Thyroid gland (tissue), 4 donors: ENCODE results near the gene RBMX2. TPM values are rescaled to one million over a fixed set of nuclear protein-coding genes. Genes with fewer than 3 reads are reported as not detected.

ENCODE experiments used
- DNase-seq, 2 donors: peaks; one replicate each; pipeline ENCODE4 v3.0.0-alpha.2; 2019
- H3K27ac ChIP-seq, 3 donors: fragments of 200-600 bp; sonication (generic); 1 replicate in 2 of 3; 2 replicates in 1 of 3; pipeline ENCODE4 v1.5.1; 2016 to 2019; ENCODE audit warnings: mild to moderate bottlenecking in 1 of 3, moderate library complexity in 1 of 3
- H3K27me3 ChIP-seq: fragments of 200-600 bp; sonication (generic); one replicate; pipeline ENCODE4 v1.5.1; 2019
- H3K36me3 ChIP-seq, 2 donors: fragments of 200-600 bp; sonication (generic); one replicate each; pipeline ENCODE4 v1.5.1; 2016 to 2019
- H3K4me1 ChIP-seq, 2 donors: fragments of 200-600 bp; sonication (generic); one replicate each; pipeline ENCODE4 v1.5.1; 2017 to 2019
- H3K4me3 ChIP-seq, 3 donors: fragments of 200-600 bp; sonication (generic); replicated peaks in 1 of 3; 1 replicate in 2 of 3; 2 replicates in 1 of 3; pipeline ENCODE4 v1.5.1; 2016; ENCODE audit warnings: mild to moderate bottlenecking in 1 of 3
- H3K9me3 ChIP-seq: fragments of 200-600 bp; sonication (generic); one replicate; pipeline ENCODE4 v1.5.1; 2017
- POLR2A ChIP-seq, 2 donors: fragments of 450-650 bp; IDR thresholded peaks; one replicate each; pipeline ENCODE4 v1.6.1; 2017; ENCODE audit warnings: antibody characterized with exemption in 2 of 2, mild to moderate bottlenecking in 2 of 2, moderate library complexity in 1 of 2
- WGBS, 2 donors: methylation state at CpG; one replicate each; pipeline ENCODE4 v1.1.5; 2017; 5-methylcytosine and 5-hydroxymethylcytosine counted together
- intact Hi-C: fragments of 100-400 bp; cut with DNase I; formaldehyde crosslinking; loops from one replicate; pipeline ENCODE4 v1.15.1; 2023
- total RNA-seq, 4 donors: library from RNA; depleted of rRNA; stranded (reverse); fragments of >200 nt; gene quantifications; one replicate each; pipeline ENCODE4 v1.2.3, GENCODE V29; 2016
- TF ChIP-seq, protein P1 (sequence below), 6 experiments: fragments of 200-600 bp in 3 of 6; fragments of 450-650 bp in 3 of 6; sonication (generic) in 3 of 6; IDR thresholded peaks; one replicate each; pipeline ENCODE4 v1.5.1; 2016 to 2019; ENCODE audit warnings: antibody characterized with exemption in 6 of 6, mild to moderate bottlenecking in 2 of 6, inconsistent platforms in 1 of 6, moderate library complexity in 1 of 6

The RBMX2 gene
- total RNA-seq, 4 donors from 2014 or later, result 11.5 to 27.1 (median 14.1) TPM

DNA sequence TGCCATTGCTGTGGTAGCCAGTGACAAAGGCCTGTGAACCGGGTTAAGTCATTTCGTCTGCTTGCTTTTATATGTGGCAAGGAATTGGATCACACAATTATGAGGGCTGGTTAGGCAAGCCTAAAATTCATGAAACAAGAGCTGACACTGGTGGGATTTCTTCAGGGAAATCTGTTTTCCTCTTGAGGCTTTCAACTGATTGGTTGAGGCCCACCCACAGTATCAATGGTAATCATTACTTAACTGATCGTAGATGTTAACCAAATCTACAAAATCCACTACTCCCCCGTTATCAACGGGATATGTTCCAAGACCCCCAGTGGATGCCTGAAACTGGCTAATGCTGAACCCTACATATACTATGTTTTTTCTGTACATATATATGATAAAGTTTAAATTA lies 13.0 kb downstream of the RBMX2 start:
- 94 to 97% methylated on average over 5 of the region's 5 CpGs for WGBS, 2 donors
- Histone ChIP-seq H3K36me3 (peaks cover 0 to 4% of the 10 kb centered on the region in 2 donors), H3K27ac (no peak overlapping the region), H3K9me3 (no peaks in the 10 kb centered on the region), H3K4me3 (no peak overlapping the region), H3K4me1 (no peaks in the 10 kb centered on the region), H3K27me3 (no peaks in the 10 kb centered on the region)
- no peak for TF ChIP-seq POLR2A (IDR thresholded peaks at IDR 0.05)
- TF ChIP-seq, protein P1, sequence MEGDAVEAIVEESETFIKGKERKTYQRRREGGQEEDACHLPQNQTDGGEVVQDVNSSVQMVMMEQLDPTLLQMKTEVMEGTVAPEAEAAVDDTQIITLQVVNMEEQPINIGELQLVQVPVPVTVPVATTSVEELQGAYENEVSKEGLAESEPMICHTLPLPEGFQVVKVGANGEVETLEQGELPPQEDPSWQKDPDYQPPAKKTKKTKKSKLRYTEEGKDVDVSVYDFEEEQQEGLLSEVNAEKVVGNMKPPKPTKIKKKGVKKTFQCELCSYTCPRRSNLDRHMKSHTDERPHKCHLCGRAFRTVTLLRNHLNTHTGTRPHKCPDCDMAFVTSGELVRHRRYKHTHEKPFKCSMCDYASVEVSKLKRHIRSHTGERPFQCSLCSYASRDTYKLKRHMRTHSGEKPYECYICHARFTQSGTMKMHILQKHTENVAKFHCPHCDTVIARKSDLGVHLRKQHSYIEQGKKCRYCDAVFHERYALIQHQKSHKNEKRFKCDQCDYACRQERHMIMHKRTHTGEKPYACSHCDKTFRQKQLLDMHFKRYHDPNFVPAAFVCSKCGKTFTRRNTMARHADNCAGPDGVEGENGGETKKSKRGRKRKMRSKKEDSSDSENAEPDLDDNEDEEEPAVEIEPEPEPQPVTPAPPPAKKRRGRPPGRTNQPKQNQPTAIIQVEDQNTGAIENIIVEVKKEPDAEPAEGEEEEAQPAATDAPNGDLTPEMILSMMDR (IDR thresholded peaks at IDR 0.05), result no peak
- no peak for DNase-seq
- intact Hi-C loops, result no loop called here

DNA sequence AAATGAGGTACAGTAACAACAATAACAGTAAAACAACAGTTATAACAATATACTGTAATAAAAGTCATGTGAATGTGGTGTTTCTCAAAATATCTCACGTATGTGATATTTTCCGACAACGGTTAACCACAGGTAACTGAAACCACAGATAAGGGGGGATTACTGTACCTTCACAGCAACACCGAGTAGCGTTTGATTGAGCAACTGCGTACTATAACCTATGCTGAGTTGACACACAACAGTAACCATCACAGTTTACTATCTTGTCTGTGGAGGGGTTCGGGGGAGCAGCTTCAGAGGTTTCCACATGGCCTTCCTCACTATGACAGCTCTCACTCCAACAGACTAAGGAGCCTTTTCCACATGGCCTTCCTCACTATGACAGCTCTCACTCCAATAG lies 13.4 kb downstream of the RBMX2 start:
- no peaks in the 10 kb centered on the region for H3K9me3 ChIP-seq
- no peak overlapping the region for H3K4me3 ChIP-seq
- no peak for TF ChIP-seq POLR2A (IDR thresholded peaks at IDR 0.05)
- TF ChIP-seq, protein P1 (IDR thresholded peaks at IDR 0.05), result no peak
- H3K4me1 ChIP-seq, result no peaks in the 10 kb centered on the region
- no peak overlapping the region for H3K27ac ChIP-seq
- DNase-seq, result no peak
- no peaks in the 10 kb centered on the region for H3K27me3 ChIP-seq
- H3K36me3 ChIP-seq, result peaks cover 0 to 4% of the 10 kb centered on the region in 2 donors
- intact Hi-C loops, result no loop called here
- 86 to 98% methylated on average over 7 of the region's 7 CpGs for WGBS, 2 donors

DNA sequence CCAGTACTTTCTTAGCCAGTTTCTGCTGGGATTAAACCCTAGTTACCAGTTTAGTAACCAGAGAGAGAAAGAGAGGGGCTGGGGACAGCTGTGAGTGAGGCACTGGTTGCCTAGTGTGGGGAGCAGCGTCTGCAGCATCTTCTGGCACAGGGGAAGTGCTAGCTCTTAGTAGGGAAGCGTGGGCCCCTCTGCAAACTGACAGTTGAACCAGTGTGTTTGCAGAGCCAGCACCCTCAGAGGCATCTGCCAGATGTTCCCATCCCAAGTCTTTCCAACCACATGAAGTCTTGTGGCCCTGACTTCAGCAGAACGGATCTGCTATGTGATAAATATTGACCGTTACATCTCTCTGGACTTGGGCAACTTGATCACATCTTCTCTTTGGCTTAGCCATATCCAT lies 15.0 kb downstream of the RBMX2 start:
- DNase-seq, result no peak
- no peaks in the 10 kb centered on the region for H3K9me3 ChIP-seq
- no peaks in the 10 kb centered on the region for H3K4me1 ChIP-seq
- no peaks in the 10 kb centered on the region for H3K27me3 ChIP-seq
- TF ChIP-seq, protein P1 (IDR thresholded peaks at IDR 0.05), result no peak
- no peak for TF ChIP-seq POLR2A (IDR thresholded peaks at IDR 0.05)
- H3K4me3 ChIP-seq, result no peak overlapping the region
- intact Hi-C loops, result no loop called here
- H3K27ac ChIP-seq, result no peak overlapping the region
- WGBS, 2 donors, result 80 to 100% methylated on average over 2 of the region's 4 CpGs
- peaks cover 0 to 4% of the 10 kb centered on the region in 2 donors for H3K36me3 ChIP-seq

DNA sequence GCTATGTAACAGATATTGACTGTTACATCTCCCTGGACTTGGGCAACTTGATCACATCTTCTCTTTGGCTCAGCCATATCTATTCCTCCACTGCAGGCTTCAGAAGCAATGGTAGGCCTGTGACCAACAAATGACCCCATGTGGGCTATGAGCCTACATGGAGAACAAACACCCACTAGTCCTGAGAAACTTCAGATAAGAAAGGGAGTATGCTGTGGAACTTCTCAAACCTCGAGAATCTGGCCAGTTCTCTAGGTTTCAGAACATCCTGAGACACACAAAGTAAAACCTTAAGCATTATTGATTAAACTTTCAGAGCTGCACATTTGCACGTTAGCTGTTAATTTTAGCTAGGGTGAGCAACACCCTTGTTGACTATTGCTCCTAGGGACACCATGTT lies 16.3 kb downstream of the RBMX2 start:
- Histone ChIP-seq H3K36me3 (no peaks in the 10 kb centered on the region), H3K9me3 (no peaks in the 10 kb centered on the region), H3K4me1 (no peaks in the 10 kb centered on the region), H3K27ac (no peak overlapping the region), H3K4me3 (no peak overlapping the region), H3K27me3 (no peaks in the 10 kb centered on the region)
- 92 to 95% methylated on average over 2 of the region's 2 CpGs for WGBS, 2 donors
- TF ChIP-seq POLR2A (IDR thresholded peaks at IDR 0.05), result no peak
- TF ChIP-seq, protein P1 (IDR thresholded peaks at IDR 0.05), result no peak
- intact Hi-C loops, result no loop called here
- no peak for DNase-seq

DNA sequence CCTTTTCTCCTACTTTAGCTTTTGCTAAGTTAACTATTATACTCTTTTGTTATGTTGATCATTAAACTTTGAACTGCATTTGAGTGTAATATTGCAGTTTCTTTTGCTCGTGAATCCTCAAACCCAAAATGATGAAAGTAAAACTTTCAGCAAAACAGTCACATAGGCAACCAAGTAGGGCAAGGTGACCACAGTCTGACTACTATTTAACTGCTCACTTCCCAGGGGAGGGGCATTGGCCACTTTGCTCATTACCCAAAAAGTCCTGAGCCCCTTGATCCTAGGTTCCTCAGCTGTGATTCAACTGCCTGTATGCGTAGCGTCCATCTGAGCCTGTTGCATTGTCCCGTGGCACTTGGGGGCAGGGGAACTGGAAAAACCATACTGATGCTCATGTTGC lies 17.0 kb downstream of the RBMX2 start:
- H3K9me3 ChIP-seq, result no peaks in the 10 kb centered on the region
- no peak for DNase-seq
- H3K27me3 ChIP-seq, result no peaks in the 10 kb centered on the region
- intact Hi-C loops, result no loop called here
- TF ChIP-seq, protein P1 (IDR thresholded peaks at IDR 0.05), result no peak
- TF ChIP-seq POLR2A (IDR thresholded peaks at IDR 0.05), result no peak
- no peak overlapping the region for H3K4me3 ChIP-seq
- no peak overlapping the region for H3K27ac ChIP-seq
- WGBS, 2 donors, result 86 to 94% methylated on average over 4 of the region's 4 CpGs
- no peaks in the 10 kb centered on the region for H3K36me3 ChIP-seq
- no peaks in the 10 kb centered on the region for H3K4me1 ChIP-seq
